GM18520 (cell line): ENCODE results near the gene SPRED2.

ENCODE experiments used
- ATAC-seq: cut with Tn5 transposase; IDR thresholded peaks from one replicate; pipeline ENCODE4 v1.9.1; 2021; ENCODE audit not compliant: unreplicated experiment

Gene SPRED2

DNA sequence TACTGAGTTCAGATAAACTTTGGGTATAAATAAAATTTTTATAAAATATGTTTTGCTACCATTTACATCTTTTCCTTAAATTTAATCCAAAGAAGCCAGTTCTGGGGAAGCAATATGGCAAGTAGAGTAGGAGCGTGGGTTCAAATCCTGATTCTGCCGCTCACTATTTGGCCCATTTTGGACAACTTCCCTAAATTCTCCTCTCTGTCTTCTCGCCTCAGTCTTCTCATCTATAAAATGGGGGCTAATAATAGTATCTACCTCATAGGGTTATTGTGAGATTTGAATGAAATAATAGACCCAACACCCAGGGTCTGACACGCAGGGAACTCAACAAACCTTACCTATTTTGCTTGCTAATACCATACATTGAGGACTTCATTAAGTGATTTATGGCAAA, 145.0 kb downstream of the SPRED2 start:
- ATAC-seq, result no peak

DNA sequence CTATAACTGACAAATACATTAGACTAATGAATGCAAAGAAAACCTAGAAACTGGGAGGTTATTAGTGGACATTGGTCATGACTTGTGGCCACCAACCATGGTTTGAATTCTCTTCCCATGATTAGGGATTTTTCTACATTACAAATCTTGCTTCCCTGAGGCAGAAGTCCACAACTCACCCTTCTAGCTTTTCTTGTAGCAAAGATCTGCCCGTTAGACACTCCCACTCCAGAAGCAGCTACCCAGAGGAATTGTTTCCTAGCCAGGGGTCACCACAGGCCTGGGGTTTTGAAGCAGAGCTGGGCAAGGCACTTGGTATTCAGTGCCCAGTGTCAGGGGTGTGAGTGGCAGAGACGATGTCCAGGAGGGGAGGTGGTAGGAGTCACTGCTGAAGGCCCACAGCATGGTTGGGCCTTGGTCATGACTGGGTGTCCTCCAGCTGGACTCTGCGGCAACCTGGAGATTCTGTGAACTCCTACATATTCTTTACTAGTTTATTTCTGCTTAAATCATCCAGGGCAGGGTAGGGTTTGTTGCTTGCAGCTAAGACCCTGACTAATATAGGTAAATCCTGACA, 149.8 kb downstream of the SPRED2 start:
- ATAC-seq, result no peak

DNA sequence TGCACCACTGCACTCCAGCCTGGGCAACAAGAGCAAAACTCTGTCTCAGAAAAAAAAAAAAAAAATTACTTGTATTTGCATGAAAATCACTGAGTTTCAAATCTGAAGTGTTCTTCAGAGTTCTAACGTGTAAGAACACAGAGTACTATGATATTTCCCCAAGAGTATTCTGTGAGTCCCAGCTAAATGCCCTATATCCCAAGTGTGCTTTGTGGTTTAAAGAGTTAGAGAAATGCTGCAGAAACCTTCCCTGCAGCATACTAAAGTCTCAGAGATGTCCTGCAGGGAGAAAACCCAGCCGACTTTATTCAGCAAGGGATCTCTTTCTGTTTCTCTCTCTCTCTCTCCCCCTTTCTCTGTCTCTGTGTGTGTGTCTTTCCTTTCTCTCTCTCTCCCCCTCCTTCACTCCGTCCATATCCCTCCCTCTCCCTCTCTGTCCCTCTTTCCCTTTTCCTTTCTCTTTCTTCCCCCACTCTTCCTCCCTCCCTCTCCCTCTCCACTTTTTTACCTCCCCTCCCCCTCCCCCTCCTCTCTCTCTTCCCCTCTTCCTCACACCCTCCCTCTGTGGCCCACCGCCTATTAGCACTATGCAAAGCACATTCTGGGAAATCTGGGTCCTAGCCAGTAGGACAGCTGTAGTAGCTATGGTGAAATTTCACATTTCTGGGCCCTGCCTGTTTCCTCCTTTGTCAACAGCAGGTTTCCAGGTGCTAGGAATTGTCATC, 150.6 kb downstream of the SPRED2 start:
- ATAC-seq, result no peak

DNA sequence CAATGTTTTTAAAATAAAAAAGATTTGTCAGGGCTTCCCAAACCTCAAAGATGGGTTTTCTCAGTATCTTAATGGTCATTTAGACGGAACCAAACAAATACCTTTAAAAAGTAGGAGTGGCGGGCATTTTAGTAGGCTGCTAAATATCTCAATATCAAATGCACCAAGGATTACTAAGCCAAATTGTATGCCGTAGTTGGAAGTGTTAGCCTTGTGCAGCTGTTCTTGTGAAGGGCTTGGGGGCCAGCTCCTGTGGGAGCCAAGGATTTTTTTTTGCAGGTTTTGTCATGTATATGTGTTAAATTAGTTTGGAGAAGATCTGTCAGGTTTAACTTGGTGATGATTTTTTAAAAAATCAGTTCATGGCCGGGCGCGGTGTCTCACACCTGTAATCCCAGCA, 152.6 kb downstream of the SPRED2 start:
- no peak for ATAC-seq

DNA sequence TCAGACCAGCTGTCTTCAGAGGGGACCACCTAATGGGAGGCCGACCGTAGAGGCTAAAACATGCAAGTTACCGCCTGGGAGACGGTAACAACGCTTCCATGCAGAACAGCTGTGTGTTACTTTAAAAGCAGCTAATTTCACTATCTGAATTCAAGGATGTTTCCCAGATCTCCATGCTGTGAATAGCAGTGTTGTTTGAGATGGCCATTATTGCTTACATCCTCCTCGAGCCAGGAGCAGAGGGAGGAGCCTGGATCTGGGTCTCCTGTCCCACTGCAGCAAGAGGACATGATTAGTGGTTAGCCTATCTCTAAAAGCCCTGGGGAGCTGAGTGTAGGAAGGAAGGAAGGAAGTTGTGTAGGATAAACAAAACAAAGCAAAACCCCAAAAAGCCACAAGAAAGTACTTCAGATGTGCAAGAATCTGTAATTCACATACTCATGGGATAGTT, 153.8 kb downstream of the SPRED2 start:
- ATAC-seq, result no peak

DNA sequence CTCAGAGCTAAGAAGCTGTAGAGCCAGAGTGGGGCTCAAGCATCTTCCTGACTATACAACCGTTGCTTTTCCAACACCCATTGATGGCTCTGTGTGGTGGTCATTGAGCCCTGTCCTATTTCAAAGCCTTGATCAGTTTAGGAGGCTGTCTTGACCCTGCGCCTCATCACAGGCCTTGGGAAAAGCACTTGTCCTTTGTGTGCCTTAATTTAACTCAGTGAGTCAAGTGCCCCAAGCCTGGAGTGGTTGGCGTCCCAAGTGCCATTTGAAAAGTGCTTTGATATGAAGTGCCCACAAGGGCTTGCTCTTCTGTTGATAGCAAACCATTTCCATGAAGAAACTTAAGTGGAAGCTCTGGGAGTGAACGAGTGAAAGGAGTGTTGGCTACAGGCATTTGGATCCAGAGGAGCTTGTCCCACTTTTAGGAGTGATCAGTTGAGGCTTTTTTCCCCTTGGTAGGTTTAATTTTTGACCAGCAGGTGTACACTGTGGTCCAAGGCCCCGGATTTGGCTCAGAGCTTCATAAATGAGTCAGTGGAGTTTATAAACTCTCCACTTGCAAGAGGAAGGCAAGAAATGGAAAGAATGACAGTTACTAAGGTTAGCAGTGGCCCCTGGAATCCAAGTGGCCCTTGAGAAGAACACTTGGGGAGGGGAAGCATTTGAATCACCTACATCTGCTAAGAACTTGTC, 154.5 kb downstream of the SPRED2 start:
- ATAC-seq, result no peak

DNA sequence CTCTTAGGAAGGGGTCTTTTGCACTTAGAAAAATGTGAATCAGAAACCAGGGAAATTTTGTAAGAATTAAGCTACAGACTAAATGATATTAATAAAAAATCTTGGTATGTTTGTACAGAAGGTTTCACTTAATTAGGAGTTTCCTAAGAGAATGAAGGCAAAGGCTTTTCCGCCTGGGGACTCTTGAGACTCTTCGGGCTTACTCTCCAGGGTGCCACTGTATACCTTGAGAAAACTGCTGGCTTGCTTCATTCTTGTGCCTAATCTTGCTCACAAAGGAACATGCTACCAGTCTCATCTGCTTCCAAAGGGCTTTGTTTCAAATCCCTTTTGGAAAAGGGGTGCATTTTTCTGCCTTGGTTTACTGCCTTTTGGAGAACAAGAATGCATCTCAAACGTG, 155.3 kb downstream of the SPRED2 start:
- no peak for ATAC-seq

DNA sequence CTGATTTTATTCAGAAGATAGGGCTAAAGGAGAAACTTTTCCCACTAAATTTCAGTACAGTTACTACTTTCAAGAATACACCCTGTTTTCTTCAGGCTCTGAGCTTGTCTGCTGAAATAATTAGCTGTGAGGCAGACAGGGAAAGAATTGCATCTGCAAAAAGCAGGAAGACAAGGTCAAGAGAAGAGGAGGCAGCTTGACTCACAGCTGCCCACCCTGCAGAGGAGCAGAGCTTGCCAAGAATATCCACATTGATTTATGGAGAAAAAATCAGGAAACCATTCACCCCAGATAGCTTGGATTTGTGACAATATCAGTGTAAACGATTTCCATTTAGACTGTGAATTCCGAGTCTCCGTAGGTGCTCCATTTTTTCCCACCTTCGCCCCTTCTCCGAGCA, 155.8 kb downstream of the SPRED2 start:
- no peak for ATAC-seq

DNA sequence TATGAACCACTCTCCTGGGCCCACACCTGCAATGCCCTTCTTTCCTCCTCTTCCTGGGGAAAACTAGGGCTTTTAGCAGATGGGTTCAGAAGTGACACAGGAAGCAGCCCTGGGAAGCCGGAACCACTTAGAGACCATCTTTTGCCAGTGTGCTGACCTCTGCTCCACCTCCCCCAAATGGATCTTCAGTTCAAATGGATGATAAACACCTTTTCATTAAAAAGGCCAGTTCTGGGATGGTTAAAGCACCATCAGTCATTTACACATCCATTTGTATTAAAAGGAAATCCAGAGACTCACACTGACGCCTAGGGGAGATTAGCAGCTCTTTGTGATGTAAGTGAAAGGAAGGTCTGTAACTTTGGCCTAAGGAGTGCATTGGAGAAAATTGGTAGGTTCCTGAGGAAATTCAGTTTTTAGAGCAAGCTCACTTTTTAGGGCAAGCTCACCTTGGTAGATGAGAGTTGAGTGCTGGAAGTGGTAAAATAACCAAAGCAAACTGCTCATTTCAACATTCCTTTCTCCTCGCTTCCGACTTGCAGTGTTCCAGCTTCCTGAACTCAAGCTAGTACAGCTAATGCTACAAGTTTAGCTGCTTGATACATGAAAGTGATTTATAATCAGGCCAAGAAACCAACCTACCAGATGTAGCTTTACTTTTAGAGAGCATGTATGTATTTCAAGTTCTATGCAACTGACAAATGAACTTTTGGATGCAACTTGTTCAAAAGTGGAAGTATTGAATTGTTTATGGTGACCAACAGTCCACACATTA, 157.1 kb downstream of the SPRED2 start:
- ATAC-seq, result no peak

DNA sequence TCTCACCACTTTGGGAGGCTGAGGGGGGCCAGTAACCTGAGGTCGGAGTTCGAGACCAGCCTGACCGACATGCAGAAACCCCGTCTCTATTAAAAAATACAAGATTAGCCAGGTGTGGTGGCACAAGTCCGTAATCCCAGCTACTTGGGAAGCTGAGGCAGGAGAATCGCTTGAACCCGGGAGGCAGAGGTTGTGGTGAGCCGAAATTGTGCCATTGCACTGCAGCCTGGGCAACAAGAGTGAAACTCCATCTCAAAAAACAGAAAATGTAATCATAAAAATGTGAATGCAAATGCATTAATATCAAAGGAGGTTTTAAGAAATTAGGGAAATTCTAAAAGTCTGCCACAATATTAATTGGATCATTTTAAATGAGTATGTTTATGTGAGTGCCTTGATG, 159.1 kb downstream of the SPRED2 start:
- no peak for ATAC-seq

DNA sequence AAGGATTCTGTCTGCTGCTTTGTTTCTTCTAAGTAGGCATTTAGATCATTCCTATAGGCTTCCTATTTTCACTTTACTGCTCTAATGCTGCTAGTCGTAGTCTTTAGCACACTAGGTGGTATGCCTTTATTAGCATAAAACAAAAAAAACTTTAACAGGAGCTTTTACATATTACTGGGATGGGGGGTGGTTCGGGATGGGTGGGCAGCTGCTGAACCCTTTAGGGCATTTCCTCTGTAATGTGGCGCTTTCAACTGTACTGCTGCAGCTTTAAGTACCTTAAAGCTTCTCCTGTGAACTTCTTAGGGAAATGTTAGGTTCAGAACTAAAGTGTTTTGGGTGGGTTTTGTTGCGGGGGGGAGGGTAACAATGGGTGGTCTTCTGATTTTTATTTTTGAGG, 163.4 kb downstream of the SPRED2 start:
- ATAC-seq, result no peak

DNA sequence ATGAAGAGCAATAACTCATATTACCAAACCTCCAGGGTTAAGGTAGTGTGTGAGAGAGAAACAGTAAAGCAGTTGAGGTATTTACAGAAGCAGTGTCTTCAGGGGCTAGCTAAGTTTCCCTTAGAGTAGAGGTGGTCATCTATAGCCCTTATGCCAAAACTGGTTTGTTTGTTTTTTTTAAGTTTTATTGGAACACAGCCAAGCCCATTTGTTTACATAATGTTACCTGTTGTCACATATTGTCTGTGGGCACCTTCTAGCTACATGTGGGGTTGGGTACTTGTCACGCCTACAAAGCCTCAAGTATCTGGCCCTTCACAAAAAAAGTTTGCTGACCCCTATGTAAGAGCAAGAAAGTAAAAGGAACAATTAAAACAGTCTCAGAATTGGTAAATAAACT, 165.4 kb downstream of the SPRED2 start:
- ATAC-seq, result no peak

DNA sequence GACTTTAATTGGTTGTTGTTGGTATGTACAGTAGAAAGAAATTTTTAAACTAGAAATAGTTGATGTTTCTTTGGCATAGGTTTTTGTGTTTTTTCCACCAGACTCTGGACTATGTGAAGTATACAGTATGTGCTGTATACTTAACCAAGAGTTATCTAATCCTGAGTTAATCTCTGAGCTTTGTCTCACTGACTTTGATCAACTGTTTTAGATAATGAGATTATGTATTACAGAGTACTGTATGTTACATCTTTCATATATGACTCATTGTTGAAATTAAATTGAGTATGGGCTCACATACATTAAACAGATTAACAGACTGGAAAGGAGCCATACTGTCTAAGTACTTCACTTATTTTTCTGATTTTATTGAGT, 166.7 kb downstream of the SPRED2 start:
- ATAC-seq, result no peak

DNA sequence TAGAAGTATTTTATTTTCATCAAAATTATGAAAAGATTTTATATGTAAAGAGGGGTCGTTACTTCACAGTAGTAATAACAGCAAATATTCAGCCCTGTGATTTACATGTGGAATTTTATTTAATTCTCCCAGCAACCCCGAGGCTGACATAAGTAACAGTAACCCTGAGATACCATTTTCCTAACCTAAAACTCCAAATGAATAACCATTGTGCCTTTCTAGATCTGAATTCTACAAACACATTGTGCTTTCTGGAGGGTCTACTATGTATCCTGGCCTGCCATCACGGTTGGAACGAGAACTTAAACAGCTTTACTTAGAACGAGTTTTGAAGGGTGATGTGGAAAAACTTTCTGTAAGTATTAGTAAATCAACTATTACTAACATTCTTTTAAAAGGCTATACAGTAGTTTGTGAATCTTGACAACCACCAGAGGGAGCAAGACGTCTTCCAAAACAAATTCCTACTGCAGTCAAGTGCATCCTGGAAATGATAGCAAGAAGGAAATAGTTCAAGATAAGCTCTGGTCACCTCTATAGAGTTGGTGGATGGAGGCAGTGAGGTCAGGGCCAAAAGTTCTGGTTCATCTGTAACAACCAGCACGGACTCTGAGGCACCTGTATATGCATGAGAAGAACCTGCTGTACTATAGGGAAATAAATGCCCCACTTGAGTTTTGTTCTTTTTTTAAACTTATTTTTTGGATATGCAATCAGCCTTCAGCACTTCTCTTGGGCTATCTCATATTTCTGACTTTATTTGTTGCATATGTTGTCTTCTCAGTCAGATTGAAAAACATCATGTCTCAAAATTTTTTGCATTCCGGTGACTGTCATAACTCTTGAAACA, 167.4 kb downstream of the SPRED2 start:
- ATAC-seq, result no peak

DNA sequence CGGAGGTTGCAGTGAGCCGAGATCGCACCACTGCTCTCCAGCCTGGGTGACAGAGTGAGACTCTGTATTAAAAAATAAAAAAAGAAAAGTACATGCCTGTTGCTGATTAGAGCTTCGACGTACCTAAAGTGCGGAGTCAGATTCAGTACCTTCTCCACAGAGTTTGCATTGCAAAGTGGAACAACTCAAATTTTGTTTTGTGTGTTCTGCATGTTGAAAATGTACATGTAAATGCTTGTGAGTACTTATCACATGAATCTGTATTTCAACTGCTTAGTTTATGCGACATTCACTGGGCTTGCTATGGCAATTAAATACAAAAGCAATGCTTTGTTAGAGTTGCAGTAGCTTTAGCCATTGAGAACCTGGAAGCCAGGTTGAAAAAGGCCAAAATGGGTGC, 168.4 kb downstream of the SPRED2 start:
- no peak for ATAC-seq

DNA sequence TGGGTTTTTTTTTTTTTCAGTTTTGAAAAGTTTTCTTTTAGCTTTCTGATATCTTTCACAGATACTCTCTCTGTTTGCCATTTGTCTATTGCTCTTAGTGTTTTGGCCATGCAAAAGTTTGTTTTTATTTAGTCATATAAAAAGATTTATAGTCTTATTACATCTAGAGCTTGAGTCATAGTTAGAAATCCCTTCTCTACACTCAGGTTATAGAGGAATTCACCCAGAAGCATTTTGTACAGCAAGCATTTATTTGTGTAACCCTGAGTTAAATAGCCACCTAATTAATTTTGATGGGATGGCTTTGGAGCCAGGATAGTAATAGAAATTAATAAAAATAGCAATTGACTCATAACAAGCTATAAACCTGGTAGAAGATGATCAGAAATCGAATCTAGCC, 169.1 kb downstream of the SPRED2 start:
- ATAC-seq, result no peak

DNA sequence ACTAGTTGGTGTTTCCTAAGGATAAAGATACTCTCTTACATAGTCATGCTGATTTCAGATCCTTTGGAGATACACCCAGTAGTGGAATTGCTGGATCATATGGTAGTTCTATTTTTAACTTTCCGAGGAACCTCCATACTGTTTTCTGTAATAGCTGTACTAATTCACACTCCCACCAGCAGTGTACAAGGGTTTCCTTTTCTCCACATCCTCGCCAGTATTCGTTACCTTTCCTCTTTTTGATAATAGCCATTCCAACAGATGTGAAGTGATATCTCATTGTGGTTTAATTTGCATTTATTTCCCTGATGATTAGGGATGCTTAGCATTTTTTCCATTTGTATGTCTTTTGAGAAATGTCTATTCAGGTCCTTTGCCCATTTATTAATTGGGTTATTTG, 170.7 kb downstream of the SPRED2 start:
- ATAC-seq, result no peak
